ENCODE data around the gene GALP. TPM values are rescaled to one million over a fixed set of nuclear protein-coding genes. Genes with fewer than 3 reads are reported as not detected.
"Not testable (repeated sequence)": the region's sequence is repeated elsewhere in the genome, so short reads cannot be mapped to it uniquely, and the experiment has no call there.

Gene GALP
- total RNA-seq, 1 donor from 2014 or later, result not detected

- H3K36me3 Mint-ChIP-seq (ENCODE audit: low read depth), result no peaks in the 10 kb centered on the region
- no peaks in the 10 kb centered on the region for H3K9me3 Mint-ChIP-seq
- H3K27ac Mint-ChIP-seq, result no peak overlapping the region
- ATAC-seq (ENCODE audit: low read depth), result no peak
- POLR2A ChIA-PET, result no interaction called here
- TF ChIP-seq CTCF (IDR thresholded peaks at IDR 0.05), result no peak
- H3K4me3 Mint-ChIP-seq, result no peak overlapping the region
- H3K27me3 Mint-ChIP-seq, result peaks cover 4% of the 10 kb centered on the region
- DNase-seq, result no peak
- intact Hi-C loops (cut with micrococcal nuclease), result no loop called here
- CTCF ChIA-PET, result no interaction called here
- H3K4me1 Mint-ChIP-seq, result no peaks in the 10 kb centered on the region
These were observed 23.9 kb downstream of the GALP start for GRCh38 chr19:56199687-56200086.

- no peak within 1 kb of the TSS for H3K4me3 Mint-ChIP-seq
- no peak for DNase-seq
- ChIA-PET POLR2A (no interaction called here), CTCF (no interaction called here)
- no peak for ATAC-seq (ENCODE audit: low read depth)
- intact Hi-C loops (cut with micrococcal nuclease), result no loop called here
- H3K27me3 Mint-ChIP-seq, result peaks cover 4% of the 10 kb centered on the region
- H3K36me3 Mint-ChIP-seq (ENCODE audit: low read depth), result no peaks in the 10 kb centered on the region
- no peak within 1 kb of the TSS for H3K27ac Mint-ChIP-seq
- no peaks in the 10 kb centered on the region for H3K9me3 Mint-ChIP-seq
- TF ChIP-seq CTCF (IDR thresholded peaks at IDR 0.05), result no peak
- H3K4me1 Mint-ChIP-seq, result no peaks in the 10 kb centered on the region
These were observed 26.2 kb downstream of the GALP start, which contains the start of gene ZSCAN5C for GRCh38 chr19:56201973-56202372. TSS of gene ZSCAN5C (plus strand) at chr19:56202273. CDS start at chr19:56205914, 3,641 bp downstream.

GRCh38 chr19:56207581-56207980 is 31.8 kb downstream of the GALP start:
- POLR2A ChIA-PET; CTCF ChIA-PET; H3K4me3 Mint-ChIP-seq; ATAC-seq (ENCODE audit: low read depth); intact Hi-C loops (cut with micrococcal nuclease); H3K27ac Mint-ChIP-seq; H3K27me3 Mint-ChIP-seq; H3K9me3 Mint-ChIP-seq; H3K36me3 Mint-ChIP-seq (ENCODE audit: low read depth); DNase-seq; H3K4me1 Mint-ChIP-seq: not testable (repeated sequence)

GRCh38 chr19:56209091-56209490 is 33.3 kb downstream of the GALP start:
- Mint-ChIP-seq H3K27me3 (peaks cover 3% of the 10 kb centered on the region), H3K36me3 (ENCODE audit: low read depth) (no peaks in the 10 kb centered on the region), H3K4me1 (no peaks in the 10 kb centered on the region), H3K27ac (no peak overlapping the region), H3K9me3 (no peaks in the 10 kb centered on the region), H3K4me3 (no peak overlapping the region)
- no peak for TF ChIP-seq CTCF (IDR thresholded peaks at IDR 0.05)
- ATAC-seq (ENCODE audit: low read depth) (no peak), DNase-seq (no peak)
- intact Hi-C loops (cut with micrococcal nuclease), result no loop called here
- POLR2A ChIA-PET, result no interaction called here
- CTCF ChIA-PET, result no interaction called here

GRCh38 chr19:56210036-56210435 is 34.2 kb downstream of the GALP start:
- H3K36me3 Mint-ChIP-seq (ENCODE audit: low read depth); intact Hi-C loops (cut with micrococcal nuclease); H3K4me1 Mint-ChIP-seq; ATAC-seq (ENCODE audit: low read depth); H3K27ac Mint-ChIP-seq; H3K4me3 Mint-ChIP-seq; H3K9me3 Mint-ChIP-seq; POLR2A ChIA-PET; CTCF ChIA-PET; H3K27me3 Mint-ChIP-seq; DNase-seq: not testable (repeated sequence)

GRCh38 chr19:56211718-56212117 is 35.9 kb downstream of the GALP start:
- H3K9me3 Mint-ChIP-seq, result no peaks in the 10 kb centered on the region
- ATAC-seq (ENCODE audit: low read depth) (no peak), DNase-seq (no peak)
- intact Hi-C loops (cut with micrococcal nuclease), result no loop called here
- no peak for TF ChIP-seq CTCF (IDR thresholded peaks at IDR 0.05)
- ChIA-PET CTCF (no interaction called here), POLR2A (no interaction called here)
- no peak overlapping the region for H3K4me3 Mint-ChIP-seq
- no peaks in the 10 kb centered on the region for H3K36me3 Mint-ChIP-seq (ENCODE audit: low read depth)
- no peak overlapping the region for H3K27ac Mint-ChIP-seq
- peaks cover 17% of the 10 kb centered on the region for H3K27me3 Mint-ChIP-seq
- no peaks in the 10 kb centered on the region for H3K4me1 Mint-ChIP-seq
